HPDE6-E6E7 (cell line): ENCODE measurements around the gene CEP152.
"Not testable (repeated sequence)": the region's sequence is repeated elsewhere in the genome, so short reads cannot be mapped to it uniquely, and the experiment has no call there.

Experiments used
- DNase-seq: peaks from one replicate; pipeline ENCODE4 v3.0.0; 2011; ENCODE audit warnings: missing footprints; ENCODE audit errors: extremely low spot score

CEP152 gene

DNA sequence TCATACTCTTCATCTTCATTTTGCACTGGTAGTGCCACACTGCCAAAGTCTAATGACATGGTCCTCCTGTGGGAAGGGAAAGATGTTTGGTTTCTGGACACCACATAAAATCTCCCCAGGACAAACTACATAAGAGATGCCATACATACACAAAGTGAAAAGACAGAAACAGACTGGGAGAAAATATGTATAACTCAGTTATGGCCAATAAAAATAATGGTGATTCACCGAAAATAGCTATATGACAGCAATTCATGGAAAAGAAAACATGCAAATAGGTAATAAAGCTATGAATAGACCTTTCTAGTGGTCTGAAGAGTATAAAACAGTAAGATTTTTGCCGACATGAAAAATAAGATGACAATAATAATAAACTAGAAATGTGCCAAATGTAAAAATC, 5.3 kb downstream of the CEP152 start:
- no peak for DNase-seq

DNA sequence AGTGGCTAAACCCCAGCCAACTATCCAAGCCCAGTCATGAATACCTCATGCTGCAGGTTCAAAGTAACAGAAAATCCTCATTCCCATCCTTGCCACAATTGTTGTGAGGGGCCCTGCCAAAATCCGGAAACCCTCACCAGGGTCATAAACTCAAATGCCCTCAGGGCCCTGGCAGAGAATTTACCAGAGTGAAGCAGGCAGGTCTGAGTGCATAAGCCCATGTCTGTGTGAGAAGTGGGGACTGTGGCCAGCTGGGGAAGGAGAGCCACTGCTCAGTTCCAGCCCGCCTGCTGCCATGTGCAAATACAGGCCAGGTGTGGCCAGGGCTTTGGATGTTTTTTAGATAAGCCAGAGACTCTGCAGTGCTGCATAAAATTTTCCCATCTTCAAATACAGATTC, 7.0 kb downstream of the CEP152 start:
- no peak for DNase-seq

DNA sequence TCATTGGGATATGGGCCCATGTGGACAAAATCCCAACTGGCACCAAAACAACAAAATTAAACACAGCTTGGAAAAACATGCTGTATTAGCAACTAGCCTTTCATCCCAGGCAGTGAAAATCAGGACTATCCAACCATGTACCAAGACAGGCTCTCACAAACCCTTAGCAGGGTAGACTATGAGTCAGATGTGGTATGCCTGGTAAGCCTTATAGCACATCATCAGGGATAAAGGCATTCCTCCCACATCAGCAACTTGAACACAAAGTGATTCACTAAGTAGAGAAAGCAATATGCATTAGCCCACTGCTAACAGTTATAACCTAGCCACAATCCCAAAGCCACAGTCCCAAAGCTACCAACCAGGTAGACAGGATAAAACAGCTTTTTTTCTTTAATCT, 8.0 kb downstream of the CEP152 start:
- DNase-seq = no peak

DNA sequence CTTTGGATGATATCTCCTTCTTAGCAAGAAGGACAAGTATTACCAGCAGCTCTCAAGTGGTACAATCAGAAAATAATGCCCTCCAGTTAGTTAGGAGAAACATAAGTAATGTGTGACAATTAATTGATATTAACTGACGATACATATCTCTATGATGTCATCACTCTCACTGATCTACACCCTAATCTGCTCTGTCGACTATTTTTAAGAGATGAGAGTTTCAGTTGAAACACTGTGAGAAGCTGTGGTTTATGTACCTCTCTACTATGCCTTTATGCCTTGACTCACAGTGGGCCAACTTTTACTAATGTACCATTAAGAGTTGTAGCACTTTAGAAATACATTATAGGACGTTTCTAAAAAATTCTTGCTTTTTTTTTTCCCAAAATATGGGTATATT, 8.6 kb downstream of the CEP152 start:
- no peak for DNase-seq

DNA sequence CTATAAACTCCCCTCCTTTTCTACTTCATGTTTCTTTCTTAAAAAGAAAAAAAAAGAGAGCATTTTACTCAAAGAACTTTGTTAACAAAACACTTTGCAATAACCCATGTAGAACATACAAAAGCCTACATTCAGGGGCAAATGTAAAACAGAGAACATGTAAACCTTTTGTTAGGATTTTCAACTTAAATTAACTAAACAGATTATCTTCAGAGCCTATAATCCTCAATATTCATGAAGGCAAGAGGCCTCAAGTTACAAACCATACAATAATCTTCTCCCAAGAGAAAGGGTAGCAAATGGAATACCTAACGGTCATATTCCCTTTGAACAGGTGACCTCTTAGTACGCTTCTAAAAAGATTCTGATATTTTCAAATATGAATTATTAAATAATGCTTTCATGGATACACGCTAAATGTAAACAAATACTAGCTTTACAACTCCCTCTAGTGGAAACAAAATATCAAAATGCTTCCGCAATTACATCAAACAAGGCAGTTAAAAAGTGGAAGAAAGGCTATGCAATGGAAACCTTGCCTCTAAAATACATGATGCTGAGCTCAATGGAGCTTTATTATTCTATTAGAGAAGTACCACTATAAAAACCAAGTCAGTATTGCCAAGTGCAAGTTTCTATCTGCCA, 9.9 kb downstream of the CEP152 start:
- DNase-seq = no peak

DNA sequence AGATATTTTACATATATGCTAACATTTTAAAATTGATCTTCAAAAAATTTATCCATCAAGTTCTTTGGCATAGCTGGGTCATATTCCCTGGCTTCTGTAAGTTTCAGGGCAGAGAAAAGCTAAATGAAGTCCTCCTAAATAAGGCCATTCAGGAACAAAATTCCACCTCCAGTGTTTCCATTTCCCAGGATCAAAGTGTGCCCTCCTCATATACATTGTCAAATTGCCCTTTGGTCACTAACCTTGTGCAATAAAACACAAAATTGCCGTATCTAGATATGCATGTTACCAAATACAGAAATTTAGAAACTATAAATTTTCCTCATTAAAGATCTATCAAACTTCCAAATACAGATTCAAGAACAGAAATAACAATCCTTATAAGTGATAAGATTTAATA, 10.6 kb downstream of the CEP152 start:
- DNase-seq = no peak

DNA sequence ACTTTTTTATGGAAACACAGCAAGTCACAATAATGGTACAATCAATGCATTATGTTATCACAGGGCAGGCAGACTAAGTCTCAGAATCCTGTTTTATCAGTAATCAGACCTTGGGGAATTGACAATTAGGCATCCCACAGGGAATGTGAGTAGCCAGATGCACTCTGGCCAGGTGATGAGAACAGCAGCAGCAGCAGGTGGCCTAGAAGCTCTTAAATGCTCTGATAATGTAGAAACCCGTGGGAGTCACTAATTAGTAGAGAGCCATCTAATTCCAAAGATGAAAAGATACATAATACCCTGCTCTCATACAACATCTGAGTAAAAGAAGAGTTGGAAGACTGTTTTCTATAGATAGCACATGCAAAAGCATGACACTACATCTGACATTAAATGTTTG, 12.6 kb downstream of the CEP152 start:
- no peak for DNase-seq

DNA sequence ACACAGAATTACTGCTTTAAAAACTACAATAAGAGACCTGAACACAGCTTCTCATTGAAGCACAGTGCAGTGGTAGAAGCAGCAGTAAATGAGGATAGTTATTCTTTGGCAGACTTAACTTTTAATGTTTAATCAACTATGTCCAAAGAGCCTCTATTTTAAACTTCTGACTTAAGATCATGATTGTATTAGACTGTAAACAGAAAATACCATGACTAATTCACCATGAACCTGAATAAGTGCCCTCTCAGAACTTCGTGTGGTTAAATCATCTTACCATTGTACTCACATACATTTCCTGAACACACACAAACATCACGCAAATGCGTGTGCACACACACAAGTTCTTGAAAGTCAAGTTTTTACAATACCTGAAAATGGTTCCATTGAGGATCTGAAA, 13.9 kb downstream of the CEP152 start:
- DNase-seq = no peak

DNA sequence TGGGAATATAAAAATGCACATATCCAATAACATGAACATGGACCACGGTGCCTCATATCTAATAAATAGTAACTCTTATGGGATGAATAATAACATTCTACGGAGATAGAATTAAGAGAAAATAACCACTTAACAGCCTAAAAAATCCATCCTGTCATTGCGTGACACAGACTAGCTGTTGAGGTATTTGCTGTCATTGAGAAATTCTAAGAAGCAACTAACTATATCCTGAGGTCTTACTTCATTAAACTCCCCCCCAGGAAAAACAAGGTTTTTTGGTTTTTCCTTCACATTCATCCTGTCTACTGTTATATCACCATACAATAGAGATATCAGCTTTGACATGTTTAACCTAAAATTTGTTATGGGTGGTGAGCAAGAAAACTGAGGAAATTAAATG, 14.3 kb downstream of the CEP152 start:
- DNase-seq = no peak

DNA sequence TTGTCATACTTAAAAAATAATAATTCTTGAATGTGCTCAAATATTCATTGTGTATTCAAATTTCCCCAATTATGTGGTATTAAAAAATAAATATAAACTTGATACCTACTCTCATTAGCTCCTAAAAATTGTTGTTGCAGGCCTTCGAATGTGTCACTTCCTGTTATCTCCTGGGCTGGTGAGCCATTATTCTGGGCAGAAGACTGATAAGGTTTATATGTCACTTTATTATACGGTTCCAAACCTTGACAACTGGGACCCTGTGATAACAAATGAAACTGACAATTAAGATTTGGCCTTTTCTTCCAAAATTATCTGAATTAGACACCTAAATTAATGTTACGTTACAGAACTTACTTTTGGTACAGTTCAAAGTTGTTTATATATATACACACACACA, 15.0 kb downstream of the CEP152 start:
- no peak for DNase-seq

DNA sequence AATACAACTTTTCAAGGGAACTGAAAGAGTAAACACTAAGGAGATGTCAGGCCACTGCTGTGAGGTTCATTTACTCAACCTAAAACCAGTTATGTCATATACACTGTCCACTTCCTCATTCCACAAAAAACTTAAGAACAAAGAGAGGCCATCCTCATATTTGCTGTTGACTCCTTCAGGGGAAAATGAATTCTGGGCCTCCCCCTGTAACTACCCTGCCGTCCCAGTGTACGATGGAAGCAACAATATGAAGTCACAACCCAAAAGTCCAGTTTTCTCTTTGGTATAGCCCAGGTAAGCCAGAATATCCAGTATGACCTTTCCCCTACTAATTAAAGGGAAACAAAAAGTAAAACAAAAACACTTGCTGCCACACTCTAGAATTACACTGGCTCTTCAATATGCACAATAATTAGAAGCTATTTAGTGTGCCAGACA, 16.2 kb downstream of the CEP152 start:
- DNase-seq = no peak

DNA sequence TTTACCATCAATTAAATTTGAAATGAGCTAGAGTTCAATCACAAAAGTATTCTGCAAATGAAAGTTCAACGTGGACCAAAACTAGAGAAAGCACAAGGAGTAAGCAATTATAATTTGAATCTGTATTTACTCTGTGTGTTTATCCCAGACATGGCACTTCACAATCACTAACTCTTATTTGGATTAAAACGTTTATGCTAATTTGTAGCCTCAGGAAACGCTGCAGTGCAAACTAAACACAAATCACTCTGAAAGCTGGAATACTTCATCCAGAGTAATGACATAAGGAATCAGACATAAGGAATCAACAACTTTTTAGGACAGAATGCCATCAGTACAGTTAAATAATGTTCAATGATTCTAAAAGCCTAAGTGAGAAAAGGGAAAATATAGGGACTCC, 18.5 kb downstream of the CEP152 start:
- no peak for DNase-seq

DNA sequence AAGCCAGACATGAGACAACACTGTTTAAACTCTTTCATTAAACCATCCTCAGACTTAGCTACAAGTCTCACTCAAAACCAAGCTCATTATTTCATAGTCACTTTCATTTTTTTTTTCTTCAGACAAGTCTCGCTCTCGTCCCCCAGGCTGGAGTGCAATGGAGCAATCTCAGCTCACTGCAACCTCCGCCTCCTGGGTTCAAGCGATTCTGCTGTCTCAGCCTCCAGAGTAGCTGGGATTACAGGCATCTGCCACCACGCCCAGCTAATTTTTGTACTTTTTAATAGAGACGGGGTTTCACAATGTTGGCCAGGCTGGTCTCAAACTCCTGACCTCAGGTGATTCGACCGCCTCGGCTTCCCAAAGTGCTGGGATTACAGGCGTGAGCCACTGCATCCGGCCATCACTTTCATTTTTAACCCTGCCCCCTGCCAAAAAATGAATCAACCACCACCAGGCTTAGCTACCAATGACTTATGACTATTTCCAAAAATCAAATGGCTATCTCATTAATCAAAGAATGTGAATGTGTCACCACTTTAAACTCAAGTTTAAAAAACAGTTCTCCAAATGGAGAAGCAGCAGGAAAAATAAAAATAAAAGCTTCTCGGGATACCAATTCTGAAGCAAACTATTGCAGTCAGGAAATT, 20.3 kb downstream of the CEP152 start:
- DNase-seq = not testable (repeated sequence)

DNA sequence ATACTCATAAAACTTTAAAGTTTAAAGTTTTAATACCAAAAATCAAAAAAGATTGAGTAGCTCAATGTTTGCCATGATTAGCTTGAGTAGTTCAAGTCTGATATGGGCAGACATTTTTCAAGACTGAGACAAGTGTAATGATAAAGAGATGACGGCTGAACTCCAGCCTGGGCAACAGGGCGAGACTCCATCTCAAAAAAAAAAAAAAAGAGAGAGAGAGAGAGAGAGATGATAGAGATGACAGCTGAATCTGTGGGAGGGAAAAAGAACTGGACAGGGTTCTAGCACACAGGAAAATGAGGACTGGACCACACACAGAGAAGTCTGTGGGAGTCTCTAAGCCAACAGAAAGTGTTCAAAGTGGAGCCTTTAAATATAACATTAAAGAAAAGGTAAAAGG, 25.2 kb downstream of the CEP152 start:
- no peak for DNase-seq

DNA sequence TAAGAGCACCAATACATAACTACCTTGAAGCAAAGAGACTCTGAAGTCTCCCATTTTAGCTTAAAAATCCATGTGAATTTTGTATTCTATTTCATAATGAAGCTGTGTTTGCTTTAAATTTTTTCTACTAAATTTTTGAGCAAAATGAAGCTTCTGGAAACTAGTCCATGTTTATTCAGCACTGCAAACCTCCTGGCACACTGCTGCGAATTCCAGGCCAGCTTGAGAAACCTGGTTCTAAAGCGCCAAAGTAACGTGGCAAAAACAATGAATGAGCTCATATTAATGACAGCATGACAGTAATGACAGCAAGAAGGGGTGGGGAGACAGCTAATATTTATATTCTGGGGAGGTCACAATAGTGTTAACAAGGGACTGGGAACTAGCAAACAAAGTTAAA, 25.7 kb downstream of the CEP152 start:
- DNase-seq = no peak

DNA sequence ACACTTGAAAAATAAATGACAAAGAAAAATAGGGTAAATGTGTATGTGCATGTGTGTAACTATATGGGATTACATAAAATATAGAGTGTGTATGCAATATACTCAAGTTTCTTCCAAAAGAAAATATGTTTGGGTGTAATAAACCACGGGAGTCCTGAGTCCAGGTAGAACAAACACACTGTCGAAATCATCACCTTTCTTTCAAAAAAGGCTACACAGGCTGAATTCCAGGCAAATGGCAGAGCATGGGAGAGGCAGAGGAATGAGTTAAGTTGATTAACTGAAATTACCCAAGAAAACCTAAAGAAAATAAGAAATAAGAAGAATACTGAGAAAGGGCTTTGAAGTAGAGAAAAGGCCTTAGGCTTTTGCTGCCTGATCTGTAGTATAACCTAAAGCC, 26.1 kb downstream of the CEP152 start:
- DNase-seq = no peak

DNA sequence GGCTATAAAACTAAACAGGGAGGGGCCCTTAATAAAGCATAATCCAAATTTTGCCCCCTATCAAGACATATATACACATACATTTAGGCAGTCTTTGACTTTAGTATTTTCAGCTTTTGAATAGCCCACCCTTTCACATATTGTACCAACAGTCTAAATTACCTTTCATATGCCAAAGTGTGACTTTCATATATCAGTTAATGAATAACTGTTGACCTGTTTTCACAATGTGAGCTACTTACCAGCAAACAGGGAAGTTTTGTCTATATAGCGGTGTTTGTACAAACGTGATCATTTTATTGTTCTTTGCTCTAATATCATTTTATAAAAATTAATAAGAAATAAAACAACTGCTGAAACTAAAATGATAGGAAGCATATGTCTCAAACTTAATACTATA, 28.0 kb downstream of the CEP152 start:
- no peak for DNase-seq

DNA sequence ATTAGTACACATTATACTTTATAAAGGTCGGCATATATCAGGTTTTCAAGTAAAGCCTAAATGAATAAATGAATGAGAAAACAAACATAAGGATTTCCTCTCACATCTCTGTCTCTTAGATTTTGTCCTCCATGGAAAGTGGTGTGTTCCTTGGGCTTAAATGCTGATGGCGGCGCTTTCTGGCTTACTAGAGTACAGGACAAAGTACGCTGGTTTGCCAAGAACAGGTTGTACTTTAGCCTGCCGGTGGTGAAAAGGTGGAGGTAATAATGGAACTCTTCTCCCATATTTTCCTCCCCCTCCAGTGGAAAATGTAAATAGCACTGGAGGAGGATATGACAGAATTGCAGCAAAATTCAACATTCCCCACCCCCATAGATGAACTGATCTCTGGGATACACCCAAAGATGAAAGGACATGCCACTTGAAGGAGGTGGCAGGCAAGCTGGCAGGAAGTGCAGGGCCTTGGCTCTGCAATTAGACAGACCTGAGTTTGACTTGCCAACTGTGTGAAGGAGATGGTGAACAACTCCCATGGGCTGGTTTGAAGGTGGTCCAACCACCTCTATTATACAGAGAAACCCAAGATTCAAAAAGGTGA, 29.3 kb downstream of the CEP152 start:
- DNase-seq = no peak

DNA sequence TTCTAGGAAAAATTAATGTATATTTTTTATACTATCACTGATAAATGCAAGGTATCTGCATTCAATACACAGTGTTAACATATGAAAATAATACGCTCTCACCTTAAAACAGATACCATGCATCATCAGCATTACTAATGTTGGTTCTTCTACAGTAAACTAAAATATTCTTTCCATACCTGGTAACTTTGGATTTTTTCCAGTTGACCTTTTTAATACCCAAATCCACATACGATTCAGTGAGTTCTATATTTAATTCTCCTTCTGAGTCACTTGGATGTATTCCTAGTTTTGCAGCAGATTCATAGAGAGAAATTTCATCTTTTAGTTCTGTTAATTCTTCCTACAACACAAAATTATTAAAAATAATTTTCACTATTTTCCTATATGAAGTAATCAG, 29.9 kb downstream of the CEP152 start:
- no peak for DNase-seq

DNA sequence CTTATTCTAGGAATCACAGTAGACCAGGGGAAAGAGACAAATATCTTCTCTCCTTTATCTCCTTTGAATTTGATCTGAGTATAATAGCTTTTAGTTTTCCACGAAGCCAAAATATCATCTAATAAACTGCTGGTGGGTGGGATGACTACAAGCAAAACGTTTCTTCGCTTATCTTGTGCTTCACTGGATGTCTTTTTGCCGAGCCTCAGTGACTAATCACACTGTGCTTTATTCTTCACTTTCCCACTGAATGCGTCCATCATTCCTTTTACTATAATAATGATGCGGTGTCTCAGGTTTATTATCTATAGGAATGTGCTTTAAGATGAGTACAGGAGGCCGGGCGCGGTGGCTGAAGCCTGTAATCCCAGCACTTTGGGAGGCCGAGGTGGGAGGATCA, 32.5 kb downstream of the CEP152 start:
- no peak for DNase-seq

DNA sequence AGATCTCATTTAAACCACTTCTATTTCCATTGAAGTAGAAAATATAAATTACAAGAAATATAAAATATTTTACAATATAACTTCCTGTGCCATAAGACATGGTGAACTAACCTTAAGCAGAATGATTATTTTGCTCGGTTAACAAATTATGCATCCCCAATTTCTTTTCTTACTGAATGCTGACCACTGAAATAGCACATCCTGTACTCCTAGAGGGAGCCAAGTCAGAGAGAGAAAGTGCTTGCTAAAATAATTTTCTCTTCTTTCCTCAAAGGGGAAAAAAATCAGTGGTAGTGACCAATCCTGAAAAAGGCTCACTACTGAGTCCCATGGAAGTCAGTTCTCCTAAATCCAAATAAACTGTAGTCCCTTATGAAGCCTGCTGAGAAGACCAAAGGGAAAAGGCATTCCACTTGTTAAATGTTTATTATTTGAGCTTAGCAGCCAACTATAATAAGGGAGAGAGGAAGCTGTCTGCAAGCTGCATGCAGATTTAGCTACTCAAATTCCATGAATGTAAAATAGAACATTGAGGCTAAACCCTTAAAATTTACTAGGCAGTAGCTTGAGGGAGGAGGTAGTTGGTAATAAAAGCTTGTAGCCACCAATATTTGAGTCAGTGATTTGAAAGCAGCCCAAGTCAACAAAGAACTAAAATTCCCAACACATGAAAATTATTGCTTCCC, 33.1 kb downstream of the CEP152 start:
- no peak for DNase-seq

DNA sequence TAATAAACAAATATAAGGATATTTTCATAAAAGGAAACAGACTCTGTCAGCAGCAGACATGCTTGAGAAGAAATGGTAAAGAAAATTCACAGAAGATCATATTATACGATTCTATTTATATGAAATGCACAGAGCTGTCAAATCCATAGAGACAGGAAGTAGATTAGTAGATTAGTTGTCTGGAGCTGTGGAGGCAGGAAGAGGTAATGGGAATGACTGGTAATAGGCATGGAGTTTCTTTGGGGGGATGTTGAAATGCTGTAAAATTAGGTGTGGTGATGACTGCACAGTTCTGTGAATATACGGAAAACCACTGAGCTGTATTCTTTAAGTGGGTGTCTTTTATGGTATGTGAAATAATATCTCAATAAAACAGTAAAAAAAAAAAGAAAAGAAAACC, 35.3 kb downstream of the CEP152 start:
- no peak for DNase-seq

DNA sequence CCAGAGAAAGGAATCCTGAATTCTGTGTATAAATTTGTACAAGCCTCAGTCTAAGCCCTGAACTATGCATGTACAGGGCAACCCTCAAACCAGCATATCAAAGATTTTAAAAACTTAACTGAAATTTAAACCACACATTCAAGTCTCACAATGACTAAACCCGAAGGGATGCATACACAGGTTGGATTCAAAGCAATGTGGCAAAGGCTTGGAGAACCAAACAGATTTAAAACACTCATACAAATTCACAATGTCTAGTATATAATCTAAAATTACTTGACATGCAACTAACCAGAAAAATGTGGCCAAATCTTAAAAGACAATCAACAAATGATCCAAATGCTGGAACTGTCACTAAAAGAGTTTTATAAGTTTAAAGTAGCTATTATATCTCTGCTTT, 36.4 kb downstream of the CEP152 start:
- DNase-seq = no peak
